WTC11 (cell line): ENCODE data around the gene ANGEL2.

Experiments
- CTCF ChIP-seq: fragments of 200-600 bp; IDR thresholded peaks from 2 replicates; pipeline ENCODE4 v1.8.0; 2022; ENCODE audit warnings: antibody characterized with exemption
- E2F4 ChIP-seq: sonication (generic); formaldehyde crosslinking; IDR thresholded peaks from 2 replicates; pipeline ENCODE4 v1.8.1; 2022; ENCODE audit warnings: low read depth, mild to moderate bottlenecking, moderate library complexity, missing genetic modification reagents, borderline replicate concordance

- TF ChIP-seq CTCF (no peak), E2F4 (no peak)
These were observed 40.4 kb downstream of the ANGEL2 start for GRCh38 chr1:212975111-212975918.
